K562 (cell line): ENCODE data around the gene CD40LG. TPM values are rescaled to one million over a fixed set of nuclear protein-coding genes. Genes with fewer than 3 reads are reported as not detected.

Source experiments
- ATAC-seq: fragments of 200-7000 bp; cut with Tn5 transposase; 3 replicates; pipeline ENCODE4 v1.9.1; 2020; ENCODE audit warnings: moderate library complexity
- BruUV-seq: library from RNA; stranded (reverse); fragments of 400-500 nt; replicated peaks from 2 replicates; lab custom pipeline; 2021; lab: Mats Ljungman, UMichigan
- CTCF ChIA-PET: fragments of 300-600 bp; formaldehyde crosslinking; extraction: SDS; loops from one replicate; lab custom pipeline; 2021; ENCODE audit warnings: low intra/inter-chr PET ratio; lab: Yijun Ruan, JAX
- POLR2A ChIA-PET: fragments of 300-600, 350-650 bp; sonication (Branson Sonifier 250); formaldehyde crosslinking; extraction: SDS; loops from one replicate; lab custom pipeline; 2021; ENCODE audit warnings: antibody characterized with exemption, inconsistent platforms; lab: Yijun Ruan, JAX
- DNase-seq, 4 experiments: peaks; one replicate each; pipeline versions ENCODE4 v3.0.0 to v3.0.0-alpha.2; 2011 to 2018; ENCODE audit warnings: low spot score in 3 of 4, mixed read lengths in 3 of 4; ENCODE audit errors: extremely low read depth in 1 of 4
- FAIRE-seq: peaks from 2 replicates; lab custom pipeline; 2011; peaks lifted over from hg19 to GRCh38; lab: Jason Lieb, UNC
- H2AFZ ChIP-seq: 2 replicates; pipeline ENCODE4 v1.6.0; 2011; ENCODE audit warnings: low read depth, low read length, control low read depth, inconsistent platforms
- H3K27ac ChIP-seq: fragments of 200-600 bp; 3 replicates; pipeline ENCODE4 v1.8.0; 2011; ENCODE audit warnings: low read depth, mild to moderate bottlenecking, control low read depth, inconsistent platforms, low read length, moderate library complexity, mixed read lengths; ENCODE audit errors: extremely low read depth
- H3K27me3 ChIP-seq, 2 experiments: fragments of 300-600 bp in 1 of 2; 2 replicates in 1 of 2; 3 replicates in 1 of 2; pipeline versions ENCODE4 v1.6.0 to v1.8.0; 2011; ENCODE audit warnings: inconsistent platforms in 2 of 2, low read length in 2 of 2, mild to moderate bottlenecking in 1 of 2, mixed read lengths in 1 of 2, moderate library complexity in 1 of 2; ENCODE audit not compliant: control insufficient read depth in 2 of 2, insufficient read depth in 2 of 2
- H3K36me3 ChIP-seq: fragments of 300-600 bp; 3 replicates; pipeline ENCODE4 v1.8.0; 2011; ENCODE audit warnings: mild to moderate bottlenecking, low read length, inconsistent platforms; ENCODE audit not compliant: control insufficient read depth, insufficient read depth
- H3K4me1 ChIP-seq, 2 experiments: fragments of 200-600 bp in 1 of 2; replicated peaks in 1 of 2; 2 replicates in 1 of 2; 3 replicates in 1 of 2; pipeline versions ENCODE4 v1.5.1 to v1.8.0; 2011; ENCODE audit warnings: inconsistent platforms in 2 of 2, low read length in 2 of 2, mild to moderate bottlenecking in 1 of 2, mixed read lengths in 1 of 2, moderate library complexity in 1 of 2; ENCODE audit not compliant: control insufficient read depth in 2 of 2, insufficient read depth in 2 of 2
- H3K4me2 ChIP-seq: 2 replicates; pipeline ENCODE4 v1.6.1; 2011; ENCODE audit warnings: low read length, control low read depth, inconsistent platforms, mixed read lengths; ENCODE audit not compliant: insufficient read depth
- H3K4me3 ChIP-seq: fragments of 200-600 bp; sonication (generic), shearing (Covaris generic); 2 replicates; pipeline ENCODE4 v1.5.1; 2016; ENCODE audit warnings: control low read depth, inconsistent platforms
- H3K79me2 ChIP-seq: fragments of 200-600 bp; 3 replicates; pipeline ENCODE4 v1.8.0; 2011; ENCODE audit warnings: low read length, inconsistent platforms; ENCODE audit not compliant: control insufficient read depth, insufficient read depth
- H3K9ac ChIP-seq, 2 experiments: 2 replicates each; pipeline versions ENCODE4 v1.6.0 to v1.6.1; 2011; ENCODE audit warnings: low read depth in 2 of 2, low read length in 2 of 2, control low read depth in 1 of 2, inconsistent platforms in 1 of 2, mild to moderate bottlenecking in 1 of 2, mixed read lengths in 1 of 2; ENCODE audit not compliant: insufficient read depth in 1 of 2
- H3K9me1 ChIP-seq: one replicate; pipeline ENCODE4 v1.6.0; 2011; ENCODE audit warnings: inconsistent platforms, mild to moderate bottlenecking, low read length, moderate library complexity; ENCODE audit not compliant: control insufficient read depth, insufficient read depth
- H3K9me3 ChIP-seq: replicated peaks from 2 replicates; pipeline ENCODE4 v1.5.1; 2011; ENCODE audit warnings: low read depth, low read length, inconsistent platforms; ENCODE audit not compliant: control insufficient read depth, insufficient read depth
- H4K20me1 ChIP-seq: replicated peaks from 2 replicates; pipeline ENCODE4 v1.6.1; 2011; ENCODE audit warnings: low read length, inconsistent platforms, mixed read lengths; ENCODE audit not compliant: control insufficient read depth, insufficient read depth
- FOSL1 ChIP-seq: fragments of 200-800 bp; sonication (Bioruptor generic); conservative IDR thresholded peaks from 2 replicates; pipeline ENCODE4 v1.6.1; 2016; ENCODE audit warnings: missing genetic modification characterization, missing compliant biosample characterization
- FOXJ2 ChIP-seq: fragments of 200-800 bp; sonication (Bioruptor generic); IDR thresholded peaks from 2 replicates; pipeline ENCODE4 v1.6.1; 2016; ENCODE audit warnings: missing genetic modification characterization, missing compliant biosample characterization
- KAT7 ChIP-seq: sonication (generic); formaldehyde crosslinking; IDR thresholded peaks from 2 replicates; pipeline ENCODE4 v1.8.0; 2022; ENCODE audit warnings: missing genetic modification reagents, mild to moderate bottlenecking, borderline replicate concordance
- KDM2B ChIP-seq: fragments of 250-450 bp; sonication (Bioruptor Pico); IDR thresholded peaks from 2 replicates; pipeline ENCODE4 v1.8.0; 2021; ENCODE audit warnings: mild to moderate bottlenecking, moderate library complexity
- KHSRP ChIP-seq: fragments of 450-650 bp; IDR thresholded peaks from 2 replicates; pipeline ENCODE4 v1.6.1; 2017
- L3MBTL2 ChIP-seq: fragments of 450-650 bp; IDR thresholded peaks from 2 replicates; pipeline ENCODE4 v1.6.1; 2016; ENCODE audit warnings: mild to moderate bottlenecking, moderate library complexity
- MAFF ChIP-seq: IDR thresholded peaks from 2 replicates; pipeline ENCODE4 v1.6.1; 2012; ENCODE audit warnings: low read length, improper control_type of control experiment
- NFIC ChIP-seq: fragments of 450-650 bp; IDR thresholded peaks from 2 replicates; pipeline ENCODE4 v1.6.1; 2017; ENCODE audit warnings: mild to moderate bottlenecking, inconsistent platforms
- RUNX1 ChIP-seq: sonication (generic); IDR thresholded peaks from 2 replicates; pipeline ENCODE4 v1.6.1; 2016; ENCODE audit warnings: antibody characterized with exemption, low read depth
- SMAD2 ChIP-seq: fragments of 150-350 bp; IDR thresholded peaks from 2 replicates; pipeline ENCODE4 v1.6.1; 2014; ENCODE audit warnings: low read depth, mild to moderate bottlenecking, low read length
- SRF ChIP-seq, 2 experiments: fragments of 250-450, 450-650 bp in 1 of 2; sonication (Bioruptor Pico) in 1 of 2; sonication (generic) in 1 of 2; formaldehyde crosslinking; IDR thresholded peaks; 2 replicates each; pipeline versions ENCODE4 v1.5.0 to v1.5.1; 2020 to 2022; ENCODE audit warnings: mild to moderate bottlenecking in 1 of 2, missing genetic modification reagents in 1 of 2
- XRCC3 ChIP-seq: fragments of 450-650 bp; IDR thresholded peaks from 2 replicates; pipeline ENCODE4 v1.6.1; 2017; ENCODE audit warnings: mild to moderate bottlenecking, moderate library complexity
- WGBS: fragments of 100-300 bp; shearing (Covaris generic); methylation state at CpG from one replicate; pipeline ENCODE4 v1.1.6; 2016; ENCODE audit warnings: low coverage, mixed read lengths; ENCODE audit not compliant: insufficient coverage; ENCODE audit errors: missing lambda C conversion rate; 5-methylcytosine and 5-hydroxymethylcytosine counted together
- in situ Hi-C: fragments of 300-500 bp; cut with MboI; formaldehyde crosslinking; loops from 4 replicates; pipeline ENCODE4 v1.15.0; 2018; ENCODE audit warnings: inconsistent platforms, mixed read lengths
- intact Hi-C: fragments of 100-400 bp; cut with micrococcal nuclease; formaldehyde crosslinking; loops from 2 replicates; pipeline ENCODE4 v1.14.2; 2022
- polyA plus RNA-seq, 8 experiments: library from polyadenylated mRNA; depleted of rRNA in 4 of 8; stranded (reverse) in 5 of 8; unstranded in 3 of 8; fragments of >200 nt; fragmentation: Nextera tagmentation in 2 of 8; fragmentation: Illumina TruSeq in 1 of 8; extraction: Ambion mirVana in 2 of 8; extraction: Trizol in 1 of 8; gene quantifications; 2 replicates each; pipeline versions ENCODE4 v1.2.1 to v1.2.3, GENCODE V29; 2011 to 2014; ENCODE audit warnings: inconsistent platforms in 1 of 8, missing spikeins in 1 of 8
- total RNA-seq, 7 experiments: library from RNA; depleted of rRNA in 6 of 7; stranded (reverse); fragments of >200 nt in 6 of 7; fragmentation: Illumina TruSeq in 2 of 7; extraction: Trizol in 2 of 7; gene quantifications; 2 replicates each; pipeline versions ENCODE4 v1.2.1 to v1.2.3, GENCODE V29; 2011 to 2021; ENCODE audit warnings: low replicate concordance in 1 of 7
- TF ChIP-seq, protein P1 (sequence below): sonication (generic); formaldehyde crosslinking; IDR thresholded peaks from 2 replicates; pipeline ENCODE4 v1.8.1; 2023; ENCODE audit warnings: mild to moderate bottlenecking, missing genetic modification reagents, moderate library complexity
- TF ChIP-seq, protein P2 (sequence below): fragments of 450-650 bp; IDR thresholded peaks from 2 replicates; pipeline ENCODE4 v1.6.1; 2016; ENCODE audit warnings: missing biosample characterization, missing genetic modification characterization

The CD40LG gene
- total and polyA plus RNA-seq, 9 of the 15 experiments (the other 6 are each of a cell fraction or from before 2014, with no cell fraction given): 0.11 TPM; not detected in 8

DNA sequence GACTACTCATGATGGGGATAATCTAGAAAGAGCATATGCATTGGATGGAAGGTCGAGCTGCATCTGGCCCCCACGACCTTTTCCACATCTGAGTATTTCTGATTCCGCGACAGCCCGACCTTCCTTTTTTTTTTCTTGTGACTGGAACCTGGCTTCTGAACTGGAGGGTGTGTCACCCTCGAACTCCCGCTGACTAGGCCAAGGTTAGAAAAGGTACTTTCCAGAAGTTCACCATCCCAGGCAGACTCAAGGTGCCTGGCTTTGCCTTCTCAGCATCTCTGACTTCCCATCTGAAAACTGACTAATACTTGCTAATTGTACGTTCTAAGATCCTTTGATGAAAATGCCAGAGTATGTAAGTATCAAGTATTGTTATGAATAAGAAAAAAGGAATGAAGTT is 49.3 kb upstream of the CD40LG start:
- 0% methylated on average over 8 of the region's 8 CpGs for WGBS
- intact Hi-C loops (no loop called here), in situ Hi-C loops (no loop called here)
- H3K9ac ChIP-seq: no peak overlapping the region
- no peak overlapping the region for H3K4me2 ChIP-seq
- no peaks in the 10 kb centered on the region for H3K9me1 ChIP-seq
- no peaks in the 10 kb centered on the region for H3K36me3 ChIP-seq
- H3K4me3 ChIP-seq: no peak overlapping the region
- BruUV-seq: no TSS peak
- H3K27me3 ChIP-seq: no peaks in the 10 kb centered on the region; a peak in 1 of 5 replicates
- H3K79me2 ChIP-seq: no peaks in the 10 kb centered on the region
- DNase-seq (no peak), ATAC-seq (no peak), FAIRE-seq (no peak)
- CTCF ChIA-PET: no interaction called here
- no peaks in the 10 kb centered on the region for H3K4me1 ChIP-seq
- H2AFZ ChIP-seq: no peak overlapping the region
- no peaks in the 10 kb centered on the region for H3K9me3 ChIP-seq
- POLR2A ChIA-PET: no interaction called here
- TF ChIP-seq MAFF: no peak
- no peak for TF ChIP-seq FOSL1 (tag)
- no peak for TF ChIP-seq KAT7
- no peak for TF ChIP-seq SMAD2
- TF ChIP-seq, protein P1, sequence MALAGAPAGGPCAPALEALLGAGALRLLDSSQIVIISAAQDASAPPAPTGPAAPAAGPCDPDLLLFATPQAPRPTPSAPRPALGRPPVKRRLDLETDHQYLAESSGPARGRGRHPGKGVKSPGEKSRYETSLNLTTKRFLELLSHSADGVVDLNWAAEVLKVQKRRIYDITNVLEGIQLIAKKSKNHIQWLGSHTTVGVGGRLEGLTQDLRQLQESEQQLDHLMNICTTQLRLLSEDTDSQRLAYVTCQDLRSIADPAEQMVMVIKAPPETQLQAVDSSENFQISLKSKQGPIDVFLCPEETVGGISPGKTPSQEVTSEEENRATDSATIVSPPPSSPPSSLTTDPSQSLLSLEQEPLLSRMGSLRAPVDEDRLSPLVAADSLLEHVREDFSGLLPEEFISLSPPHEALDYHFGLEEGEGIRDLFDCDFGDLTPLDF (CRISPR knock-in tag): no peak
- TF ChIP-seq XRCC3: no peak
- no peak for TF ChIP-seq SRF (CRISPR knock-in tag; IDR thresholded peaks at IDR 0.05)
- no peak for TF ChIP-seq L3MBTL2
- TF ChIP-seq, protein P2, sequence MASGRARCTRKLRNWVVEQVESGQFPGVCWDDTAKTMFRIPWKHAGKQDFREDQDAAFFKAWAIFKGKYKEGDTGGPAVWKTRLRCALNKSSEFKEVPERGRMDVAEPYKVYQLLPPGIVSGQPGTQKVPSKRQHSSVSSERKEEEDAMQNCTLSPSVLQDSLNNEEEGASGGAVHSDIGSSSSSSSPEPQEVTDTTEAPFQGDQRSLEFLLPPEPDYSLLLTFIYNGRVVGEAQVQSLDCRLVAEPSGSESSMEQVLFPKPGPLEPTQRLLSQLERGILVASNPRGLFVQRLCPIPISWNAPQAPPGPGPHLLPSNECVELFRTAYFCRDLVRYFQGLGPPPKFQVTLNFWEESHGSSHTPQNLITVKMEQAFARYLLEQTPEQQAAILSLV (tag): no peak
- TF ChIP-seq KHSRP: no peak
- no peak for TF ChIP-seq KDM2B (CRISPR knock-in tag)
- TF ChIP-seq RUNX1: no peak
- TF ChIP-seq FOXJ2 (tag): no peak
- no peak for TF ChIP-seq NFIC
- H4K20me1 ChIP-seq: no peaks in the 10 kb centered on the region
- H3K27ac ChIP-seq: no peak overlapping the region
